Lung (tissue), 12 donors: ENCODE data around the gene PKMYT1. TPM values are rescaled to one million over a fixed set of nuclear protein-coding genes. Genes with fewer than 3 reads are reported as not detected.

Source experiments
- ATAC-seq: fragments of 200-7000 bp; cut with Tn5 transposase; one replicate; pipeline ENCODE4 v1.9.1; 2020; ENCODE audit warnings: moderate number of reproducible peaks; ENCODE audit not compliant: insufficient read depth, low FRiP score
- DNase-seq, 3 donors: peaks; one replicate each; pipeline ENCODE4 v3.0.0-alpha.2; 2013 to 2017
- H3K27ac ChIP-seq, 2 donors: one replicate each; pipeline ENCODE4 v1.5.1; 2013; ENCODE audit warnings: mild to moderate bottlenecking in 2 of 2, moderate library complexity in 2 of 2, control low read depth in 1 of 2, inconsistent platforms in 1 of 2, low read depth in 1 of 2, low read length in 1 of 2
- H3K27me3 ChIP-seq, 3 donors: one replicate each; pipeline ENCODE4 v1.5.1; 2013; ENCODE audit warnings: low read length in 2 of 3; ENCODE audit not compliant: control insufficient read depth in 3 of 3, insufficient read depth in 3 of 3
- H3K36me3 ChIP-seq, 4 donors: one replicate each; pipeline ENCODE4 v1.5.1; 2013; ENCODE audit warnings: low read length in 4 of 4, mild to moderate bottlenecking in 1 of 4, moderate library complexity in 1 of 4; ENCODE audit not compliant: control insufficient read depth in 4 of 4, insufficient read depth in 4 of 4
- H3K4me1 ChIP-seq, 5 donors: one replicate each; pipeline ENCODE4 v1.5.1; 2013; ENCODE audit warnings: low read length in 5 of 5, mild to moderate bottlenecking in 2 of 5, moderate library complexity in 1 of 5; ENCODE audit not compliant: control insufficient read depth in 5 of 5, insufficient read depth in 5 of 5
- H3K4me3 ChIP-seq: one replicate; pipeline ENCODE4 v1.5.1; 2013; ENCODE audit warnings: mild to moderate bottlenecking, control low read depth, moderate library complexity
- H3K9ac ChIP-seq, 2 donors: one replicate each; pipeline ENCODE4 v1.5.1; 2013; ENCODE audit warnings: low read length in 2 of 2, control low read depth in 1 of 2; ENCODE audit not compliant: insufficient read depth in 1 of 2
- H3K9me3 ChIP-seq, 4 donors: one replicate each; pipeline ENCODE4 v1.5.1; 2013; ENCODE audit warnings: low read length in 3 of 4, mild to moderate bottlenecking in 1 of 4, moderate library complexity in 1 of 4; ENCODE audit not compliant: control insufficient read depth in 4 of 4, insufficient read depth in 3 of 4
- WGBS, 2 donors: extraction: QIAGEN DNeasy Blood & Tissue Kit; methylation state at CpG; one replicate each; pipeline ENCODE4 v1.1.7; 2013; 5-methylcytosine and 5-hydroxymethylcytosine counted together
- polyA plus RNA-seq, 2 donors: library from polyadenylated mRNA; stranded (reverse); fragments of 200-250 nt; gene quantifications; one replicate each; pipeline ENCODE4 v1.2.1, GENCODE V29; 2013
- total RNA-seq, 2 donors: library from RNA; depleted of rRNA in 1 of 2; stranded (reverse); fragments of >200 nt in 1 of 2; gene quantifications; one replicate each; pipeline ENCODE4 v1.2.1, GENCODE V29; 2014 to 2021
- TF ChIP-seq, protein P1 (sequence below): IDR thresholded peaks from 2 replicates; pipeline ENCODE4 v1.5.1; 2012; ENCODE audit warnings: mild to moderate bottlenecking; ENCODE audit errors: control extremely low read depth, extremely low read depth
- donor health status: control.
- donor health status: control.
- donor health status: Bipolar disorder and iron deficiency.
- donor health status: healthy.
- donor health status: DM: yes; HTN: yes; CAD: no.

PKMYT1 gene
- total and polyA plus RNA-seq, 4 donors: 2.9 to 9.4 (median 5.2) TPM

GRCh38 chr16:3007957-3008689 is 27.9 kb upstream of the PKMYT1 start:
- DNase-seq (peak in 2 of 3 donors; percentile 60 to 81), ATAC-seq (no peak)
- Histone ChIP-seq H3K4me3 (no peak overlapping the region), H3K4me1 (peaks cover 0 to 29% (median 2%) of the 10 kb centered on the region in 5 donors), H3K9ac (peak overlapping the region in 1 of 2 donors; percentile 29), H3K27me3 (peaks cover 0 to 41% (median 22%) of the 10 kb centered on the region in 3 donors), H3K9me3 (peaks cover 0 to 2% (median 0%) of the 10 kb centered on the region in 4 donors), H3K36me3 (no peaks in the 10 kb centered on the region), H3K27ac (peak overlapping the region in 1 of 2 donors; percentile 7)
- 6 to 15% methylated on average over 17 of the region's 17 CpGs for WGBS, 2 donors
- TF ChIP-seq, protein P1, sequence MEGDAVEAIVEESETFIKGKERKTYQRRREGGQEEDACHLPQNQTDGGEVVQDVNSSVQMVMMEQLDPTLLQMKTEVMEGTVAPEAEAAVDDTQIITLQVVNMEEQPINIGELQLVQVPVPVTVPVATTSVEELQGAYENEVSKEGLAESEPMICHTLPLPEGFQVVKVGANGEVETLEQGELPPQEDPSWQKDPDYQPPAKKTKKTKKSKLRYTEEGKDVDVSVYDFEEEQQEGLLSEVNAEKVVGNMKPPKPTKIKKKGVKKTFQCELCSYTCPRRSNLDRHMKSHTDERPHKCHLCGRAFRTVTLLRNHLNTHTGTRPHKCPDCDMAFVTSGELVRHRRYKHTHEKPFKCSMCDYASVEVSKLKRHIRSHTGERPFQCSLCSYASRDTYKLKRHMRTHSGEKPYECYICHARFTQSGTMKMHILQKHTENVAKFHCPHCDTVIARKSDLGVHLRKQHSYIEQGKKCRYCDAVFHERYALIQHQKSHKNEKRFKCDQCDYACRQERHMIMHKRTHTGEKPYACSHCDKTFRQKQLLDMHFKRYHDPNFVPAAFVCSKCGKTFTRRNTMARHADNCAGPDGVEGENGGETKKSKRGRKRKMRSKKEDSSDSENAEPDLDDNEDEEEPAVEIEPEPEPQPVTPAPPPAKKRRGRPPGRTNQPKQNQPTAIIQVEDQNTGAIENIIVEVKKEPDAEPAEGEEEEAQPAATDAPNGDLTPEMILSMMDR: no peak

GRCh38 chr16:3007059-3007956 is 27.1 kb upstream of the PKMYT1 start:
- peaks cover 0 to 26% (median 2%) of the 10 kb centered on the region in 5 donors for H3K4me1 ChIP-seq
- WGBS, 2 donors: 21 to 48% methylated on average over 13 of the region's 13 CpGs
- no peak overlapping the region for H3K4me3 ChIP-seq
- TF ChIP-seq, protein P1: no peak
- H3K9ac ChIP-seq: peak overlapping the region in 1 of 2 donors; percentile 29
- H3K27ac ChIP-seq: peak overlapping the region in 1 of 2 donors; percentile 30
- ATAC-seq (no peak), DNase-seq (no peak)
- peaks cover 0 to 2% (median 0%) of the 10 kb centered on the region in 4 donors for H3K9me3 ChIP-seq
- no peaks in the 10 kb centered on the region for H3K36me3 ChIP-seq
- peaks cover 0 to 40% (median 15%) of the 10 kb centered on the region in 3 donors for H3K27me3 ChIP-seq

DNA sequence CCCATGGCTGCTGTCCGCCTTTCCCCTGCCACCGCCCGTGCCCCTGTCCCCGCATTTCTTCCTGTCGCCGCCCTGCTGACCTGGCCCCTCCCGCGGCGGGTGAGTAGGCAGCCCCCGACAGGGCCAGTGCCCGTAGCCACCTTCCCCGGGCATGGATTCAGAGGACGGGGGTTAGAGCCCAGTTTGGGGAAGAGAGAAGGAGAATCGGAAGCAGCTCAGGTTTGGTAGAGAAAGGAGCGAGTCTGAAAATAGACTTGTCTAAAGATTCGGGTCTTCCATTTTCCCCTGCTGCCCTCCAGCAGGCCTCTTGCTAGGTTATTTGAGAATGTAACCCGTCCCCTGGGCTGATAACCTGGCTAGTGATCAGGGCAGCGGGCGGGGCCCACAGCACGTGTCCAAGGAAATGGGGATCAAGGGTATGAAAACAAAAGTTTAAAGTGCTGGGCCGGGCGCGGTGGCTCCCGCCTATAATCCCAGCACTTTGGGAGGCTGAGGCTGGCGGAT is 24.6 kb upstream of the PKMYT1 start:
- Histone ChIP-seq H3K27me3 (peaks cover 0 to 30% (median 10%) of the 10 kb centered on the region in 3 donors), H3K9ac (no peak overlapping the region), H3K36me3 (no peaks in the 10 kb centered on the region), H3K27ac (peak overlapping the region; percentile 60 to 83), H3K9me3 (no peaks in the 10 kb centered on the region), H3K4me3 (no peak overlapping the region), H3K4me1 (peaks cover 0 to 18% (median 2%) of the 10 kb centered on the region in 5 donors)
- DNase-seq (no peak), ATAC-seq (no peak)
- 9 to 13% methylated on average over 22 to 25 of the region's 25 CpGs for WGBS, 2 donors
- TF ChIP-seq, protein P1: no peak
